Measurements from ENCODE around the gene ACOT13.

GRCh38 chr6:24702720-24703282, 35.9 kb downstream of the ACOT13 start:
- TF ChIP-seq CTCF (conservative IDR thresholded peaks at IDR 0.05; ENCODE audit: low read depth, low read length) (no peak), CEBPB (IDR thresholded peaks at IDR 0.05; ENCODE audit: low read depth, low read length) (no peak), FOS (IDR thresholded peaks at IDR 0.05; ENCODE audit: low read depth, low read length) (no peak), POLR2A (IDR thresholded peaks at IDR 0.05; ENCODE audit: low read depth, low read length) (no peak), RFX5 (IDR thresholded peaks at IDR 0.05; ENCODE audit: low read depth, low read length) (no peak), ELK1 (IDR thresholded peaks at IDR 0.05; ENCODE audit: borderline replicate concordance, low read depth, low read length) (no peak), MXI1 (IDR thresholded peaks at IDR 0.05; ENCODE audit: borderline replicate concordance, low read depth, low read length) (no peak), CHD1 (IDR thresholded peaks at IDR 0.05; ENCODE audit: low read depth, low read length) (no peak), SMC3 (IDR thresholded peaks at IDR 0.05; ENCODE audit: low read depth, low read length) (no peak), RAD21 (IDR thresholded peaks at IDR 0.05; ENCODE audit: low read length) (no peak), BHLHE40 (IDR thresholded peaks at IDR 0.05; ENCODE audit: low read depth, low read length) (no peak)
